GM23338 (cell line): Measurements from ENCODE around the gene WNT11. TPM values are rescaled to one million over a fixed set of nuclear protein-coding genes. Genes with fewer than 3 reads are reported as not detected.

Experiments
- ATAC-seq: fragments of 200-7000 bp; cut with Tn5 transposase; 3 replicates; pipeline ENCODE4 v1.9.1; 2020
- DNase-seq: peaks from one replicate; pipeline ENCODE4 v3.0.0-alpha.2; 2015; ENCODE audit warnings: low spot score
- H2AFZ ChIP-seq: fragments of 200-600 bp; sonication (generic); 2 replicates; pipeline ENCODE4 v1.8.0; 2016; ENCODE audit warnings: antibody characterized with exemption, mild to moderate bottlenecking, moderate library complexity
- H3F3A ChIP-seq: fragments of 200-600 bp; sonication (generic); replicated peaks from 2 replicates; pipeline ENCODE4 v1.8.0; 2017; ENCODE audit warnings: antibody characterized with exemption, mixed run types, low read depth
- H3K27ac ChIP-seq: fragments of 200-600 bp; sonication (generic); 2 replicates; pipeline ENCODE4 v1.6.1; 2016; ENCODE audit warnings: low read depth
- H3K27me3 ChIP-seq: fragments of 200-600 bp; sonication (generic); 2 replicates; pipeline ENCODE4 v1.8.0; 2016; ENCODE audit warnings: mild to moderate bottlenecking, mixed run types, moderate library complexity; ENCODE audit not compliant: insufficient read depth
- H3K36me3 ChIP-seq: fragments of 200-600 bp; sonication (generic); 2 replicates; pipeline ENCODE4 v1.8.0; 2016; ENCODE audit warnings: mild to moderate bottlenecking; ENCODE audit not compliant: insufficient read depth
- H3K4me1 ChIP-seq: fragments of 200-600 bp; sonication (generic); 2 replicates; pipeline ENCODE4 v1.8.0; 2016; ENCODE audit warnings: mild to moderate bottlenecking, moderate library complexity; ENCODE audit not compliant: insufficient read depth
- H3K4me2 ChIP-seq: fragments of 200-600 bp; sonication (generic); 2 replicates; pipeline ENCODE4 v1.7.1; 2017; ENCODE audit warnings: mixed run types
- H3K4me3 ChIP-seq: fragments of 200-600 bp; sonication (generic); 2 replicates; pipeline ENCODE4 v1.6.1; 2016; ENCODE audit warnings: mixed run types
- H3K79me2 ChIP-seq: fragments of 200-600 bp; sonication (generic); replicated peaks from 2 replicates; pipeline ENCODE4 v1.8.0; 2017; ENCODE audit warnings: mild to moderate bottlenecking; ENCODE audit not compliant: insufficient read depth
- H3K9me2 ChIP-seq: fragments of 200-600 bp; sonication (generic); 2 replicates; pipeline ENCODE4 v1.8.0; 2017; ENCODE audit not compliant: insufficient read depth
- H4K20me1 ChIP-seq: fragments of 200-600 bp; sonication (generic); replicated peaks from 2 replicates; pipeline ENCODE4 v1.8.0; 2017; ENCODE audit warnings: mild to moderate bottlenecking; ENCODE audit not compliant: insufficient read depth
- H3K27ac Mint-ChIP-seq: 2 replicates; pipeline ENCODE4 v1.8.0; 2020; ENCODE audit warnings: inconsistent platforms, mild to moderate bottlenecking, moderate library complexity, mixed read lengths
- H3K27me3 Mint-ChIP-seq: 3 replicates; pipeline ENCODE4 v1.8.0; 2022; ENCODE audit warnings: low read depth, mild to moderate bottlenecking, moderate library complexity, mixed read lengths, inconsistent platforms; ENCODE audit not compliant: insufficient read depth, poor library complexity
- H3K36me3 Mint-ChIP-seq: 3 replicates; pipeline ENCODE4 v1.8.0; 2021; ENCODE audit warnings: low read depth, mild to moderate bottlenecking, inconsistent platforms, moderate library complexity, mixed read lengths
- H3K4me1 Mint-ChIP-seq: 3 replicates; pipeline ENCODE4 v1.8.0; 2020; ENCODE audit warnings: mild to moderate bottlenecking, inconsistent platforms, mixed read lengths
- H3K4me3 Mint-ChIP-seq: 3 replicates; pipeline ENCODE4 v1.8.0; 2021; ENCODE audit warnings: moderate library complexity, mild to moderate bottlenecking, inconsistent platforms, mixed read lengths
- H3K9me3 Mint-ChIP-seq: 3 replicates; pipeline ENCODE4 v1.8.0; 2020; ENCODE audit warnings: moderate library complexity, mild to moderate bottlenecking, inconsistent platforms, mixed read lengths
- CREB1 ChIP-seq: fragments of 250-450 bp; sonication (Bioruptor Pico); IDR thresholded peaks from 2 replicates; pipeline ENCODE4 v1.5.0; 2020; ENCODE audit warnings: low read depth, mild to moderate bottlenecking, moderate library complexity
- CTCF ChIP-seq, 2 experiments: fragments of 200-600 bp in 1 of 2; sonication (generic) in 1 of 2; conservative IDR thresholded peaks; 2 replicates each; pipeline versions ENCODE4 v1.5.1 to v1.6.1; 2016 to 2017; ENCODE audit warnings: antibody characterized with exemption in 2 of 2, low read depth in 2 of 2, mild to moderate bottlenecking in 2 of 2, moderate library complexity in 1 of 2
- ETS1 ChIP-seq: IDR thresholded peaks from 2 replicates; pipeline ENCODE4 v1.6.1; 2016; ENCODE audit warnings: antibody characterized with exemption
- EZH2 ChIP-seq: fragments of 200-600 bp; sonication (generic); IDR thresholded peaks from one replicate; pipeline ENCODE4 v1.8.0; 2017; ENCODE audit warnings: antibody characterized with exemption, mild to moderate bottlenecking, low read depth; ENCODE audit not compliant: unreplicated experiment
- EZH2phosphoT487 ChIP-seq: fragments of 200-600 bp; sonication (generic); IDR thresholded peaks from one replicate; pipeline ENCODE4 v1.8.1; 2018; ENCODE audit warnings: antibody characterized with exemption; ENCODE audit not compliant: unreplicated experiment
- JUNB ChIP-seq: IDR thresholded peaks from one replicate; pipeline ENCODE4 v1.6.1; 2016; ENCODE audit warnings: antibody characterized with exemption; ENCODE audit not compliant: unreplicated experiment
- POLR2AphosphoS5 ChIP-seq: IDR thresholded peaks from 2 replicates; pipeline ENCODE4 v1.6.1; 2016; ENCODE audit warnings: antibody characterized with exemption, low read depth
- STAT1 ChIP-seq: IDR thresholded peaks from one replicate; pipeline ENCODE4 v1.6.1; 2016; ENCODE audit warnings: antibody characterized with exemption; ENCODE audit not compliant: unreplicated experiment
- ZNF114 ChIP-seq: fragments of 250-450 bp; sonication (Bioruptor Pico); IDR thresholded peaks from 2 replicates; pipeline ENCODE4 v1.5.0; 2020; ENCODE audit warnings: mild to moderate bottlenecking, moderate library complexity
- ZNF331 ChIP-seq: fragments of 250-450 bp; sonication (Bioruptor Pico); IDR thresholded peaks from 2 replicates; pipeline ENCODE4 v1.5.0; 2020; ENCODE audit warnings: low read depth, mild to moderate bottlenecking, moderate library complexity
- polyA plus RNA-seq: library from polyadenylated mRNA; unstranded; fragments of >200 nt; fragmentation: Nextera tagmentation; extraction: Ambion mirVana; gene quantifications from 2 replicates; pipeline ENCODE4 v1.2.1, GENCODE V29; 2016
- total RNA-seq: library from RNA; depleted of rRNA; stranded (reverse); fragments of >200 nt; shearing (Covaris generic); gene quantifications from 2 replicates; pipeline ENCODE4 v1.2.3, GENCODE V29; 2014

WNT11 gene
- total and polyA plus RNA-seq, 2 experiments from 2014 or later = 0.44 to 0.56 TPM

- H3K27ac Mint-ChIP-seq = no peak overlapping the region
- no peaks in the 10 kb centered on the region for H3K27me3 ChIP-seq
- ATAC-seq (peak; percentile 59), DNase-seq (peak; percentile 24)
- TF ChIP-seq EZH2 (no peak), ZNF331 (no peak)
- no peaks in the 10 kb centered on the region for H3K9me2 ChIP-seq
- no peaks in the 10 kb centered on the region for H3K36me3 ChIP-seq
- no peak overlapping the region for H3K4me2 ChIP-seq
- H2AFZ ChIP-seq = no peak overlapping the region
- H3F3A ChIP-seq = no peaks in the 10 kb centered on the region
- H3K4me1 ChIP-seq = no peaks in the 10 kb centered on the region
- peaks cover 8% of the 10 kb centered on the region for H3K4me1 Mint-ChIP-seq
- H3K9me3 Mint-ChIP-seq = peaks cover 3% of the 10 kb centered on the region; the same call in 2 of the 3 replicates
- H4K20me1 ChIP-seq = no peaks in the 10 kb centered on the region
- peaks cover 12% of the 10 kb centered on the region for H3K27me3 Mint-ChIP-seq
- H3K4me3 ChIP-seq = no peak overlapping the region
- no peak overlapping the region for H3K27ac ChIP-seq
- no peak overlapping the region for H3K4me3 Mint-ChIP-seq
- no peaks in the 10 kb centered on the region; the same call in 2 of the 3 replicates for H3K36me3 Mint-ChIP-seq
- H3K79me2 ChIP-seq = no peaks in the 10 kb centered on the region
Observed at GRCh38 chr11:76176463-76176862, 29.8 kb downstream of the WNT11 start.

- Histone ChIP-seq H3K4me3 (no peak overlapping the region), H3K27me3 (no peaks in the 10 kb centered on the region), H3K79me2 (no peaks in the 10 kb centered on the region), H3K27ac (no peak overlapping the region), H3F3A (no peaks in the 10 kb centered on the region), H3K36me3 (no peaks in the 10 kb centered on the region), H3K9me2 (no peaks in the 10 kb centered on the region), H2AFZ (no peak overlapping the region), H3K4me1 (no peaks in the 10 kb centered on the region), H4K20me1 (no peaks in the 10 kb centered on the region), H3K4me2 (no peak overlapping the region)
- Mint-ChIP-seq H3K27ac (no peak overlapping the region), H3K4me1 (peaks cover 8% of the 10 kb centered on the region), H3K4me3 (no peak overlapping the region), H3K9me3 (peaks cover 3% of the 10 kb centered on the region; the same call in 2 of the 3 replicates), H3K27me3 (peaks cover 12% of the 10 kb centered on the region), H3K36me3 (no peaks in the 10 kb centered on the region; the same call in 2 of the 3 replicates)
- ATAC-seq = no peak
- DNase-seq = no peak
- TF ChIP-seq EZH2 (no peak), CREB1 (CRISPR knock-in tag) (no peak), POLR2AphosphoS5 (no peak), ZNF331 (no peak), JUNB (no peak), EZH2phosphoT487 (no peak), CTCF (conservative IDR thresholded peaks at IDR 0.05; ENCODE audit: low read depth in 2 of 2) (no peak), ZNF114 (CRISPR knock-in tag) (no peak)
Observed at GRCh38 chr11:76175783-76176182, 30.5 kb downstream of the WNT11 start.

- H3K4me3 Mint-ChIP-seq = no peak overlapping the region; the same call in 2 of the 3 replicates
- no peak overlapping the region for H3K27ac Mint-ChIP-seq
- no peaks in the 10 kb centered on the region for H3K9me2 ChIP-seq
- no peak for TF ChIP-seq CREB1 (CRISPR knock-in tag)
- TF ChIP-seq ZNF331 = no peak
- TF ChIP-seq ETS1 = no peak
- TF ChIP-seq ZNF114 (CRISPR knock-in tag) = no peak
- no peak for TF ChIP-seq STAT1
Observed at GRCh38 chr11:76174330-76174729, 32.0 kb downstream of the WNT11 start.

More at GRCh38 chr11:76174330-76174729, 32.0 kb downstream of the WNT11 start:
- H3K36me3 ChIP-seq = no peaks in the 10 kb centered on the region
- Mint-ChIP-seq H3K27me3 (peaks cover 12% of the 10 kb centered on the region), H3K36me3 (no peaks in the 10 kb centered on the region; the same call in 2 of the 3 replicates), H3K9me3 (peaks cover 3% of the 10 kb centered on the region; the same call in 2 of the 3 replicates), H3K4me1 (peaks cover 8% of the 10 kb centered on the region)
- no peak overlapping the region for H2AFZ ChIP-seq
- ATAC-seq (no peak), DNase-seq (no peak)
- H3K4me2 ChIP-seq = no peak overlapping the region
- no peaks in the 10 kb centered on the region for H4K20me1 ChIP-seq
- no peak overlapping the region for H3K4me3 ChIP-seq
- no peaks in the 10 kb centered on the region for H3K79me2 ChIP-seq
- H3K27me3 ChIP-seq = no peaks in the 10 kb centered on the region
- H3K27ac ChIP-seq = no peak overlapping the region
- H3K4me1 ChIP-seq = no peaks in the 10 kb centered on the region
- no peaks in the 10 kb centered on the region for H3F3A ChIP-seq
